ENCODE data around the gene EMX2. TPM values are rescaled to one million over a fixed set of nuclear protein-coding genes. Genes with fewer than 3 reads are reported as not detected.

The EMX2 gene
- total and polyA plus RNA-seq, 10 of the 15 experiments (the other 5 are each of a cell fraction or from before 2014, with no cell fraction given): 0.12 TPM; not detected in 9

- Histone ChIP-seq H3K9me3 (replicated peaks; ENCODE audit: control insufficient read depth, insufficient read depth, low read length) (no peaks in the 10 kb centered on the region), H3K79me2 (ENCODE audit: control insufficient read depth, insufficient read depth, low read length) (no peaks in the 10 kb centered on the region), H3K9ac (ENCODE audit: control insufficient read depth, insufficient read depth, low read length) (no peak overlapping the region), H4K20me1 (ENCODE audit: control insufficient read depth, insufficient read depth) (no peaks in the 10 kb centered on the region), H3K36me3 (ENCODE audit: control insufficient read depth in 2 of 2, insufficient read depth in 2 of 2, low read length in 1 of 2) (no peaks in the 10 kb centered on the region), H3K27me3 (replicated peaks in 1 of 2; ENCODE audit: control insufficient read depth in 2 of 2, insufficient read depth in 2 of 2, low read length in 1 of 2) (peaks cover 2 to 3% of the 10 kb centered on the region in 2 experiments; a peak in 3 of 4 replicates), H3K4me3 (no peak overlapping the region), H3K27ac (ENCODE audit: control insufficient read depth, insufficient read depth) (no peak overlapping the region), H3K4me1 (ENCODE audit: control insufficient read depth, insufficient read depth, low read length) (no peaks in the 10 kb centered on the region), H2AFZ (ENCODE audit: control insufficient read depth, low read depth, low read length) (no peak overlapping the region), H3K4me2 (ENCODE audit: control insufficient read depth, insufficient read depth) (no peak overlapping the region)
- no TSS peak for BruUV-seq (replicated peaks)
- 5% methylated on average over 6 of the region's 6 CpGs for WGBS (ENCODE audit: insufficient coverage, insufficient replicate concordance, low lambda C conversion rate, missing lambda C conversion rate)
- ATAC-seq: no peak
- FAIRE-seq: no peak
- intact Hi-C loops (cut with micrococcal nuclease; ENCODE audit: unreplicated experiment) (no loop called here), in situ Hi-C loops (cut with MboI) (no loop called here)
- CTCF ChIA-PET: interaction anchor here (1.3 kb wide), 1 partner anchor 26 kb away, joined by 3 read pairs; no protein-coding TSS in a partner anchor
- SMC1A ChIA-PET (ENCODE audit: uncharacterized antibody, unreplicated experiment): interaction anchor here (0.6 to 1.0 kb wide), 3 partner anchors 12 to 715 kb away, joined by 3 read pairs; no protein-coding TSS in a partner anchor
- no peak for DNase-seq (ENCODE audit: low read depth, low spot score)
- POLR2A ChIA-PET: no interaction called here
- TF ChIP-seq BCL3 (IDR thresholded peaks at IDR 0.05; ENCODE audit: borderline replicate concordance, insufficient read depth, low read depth, low read length, poor library complexity, severe bottlenecking) (no peak), ZSCAN29 (IDR thresholded peaks at IDR 0.05) (no peak), NFYA (IDR thresholded peaks at IDR 0.05; ENCODE audit: borderline replicate concordance, low read depth, low read length) (no peak), ASH2L (IDR thresholded peaks at IDR 0.05; ENCODE audit: borderline replicate concordance, low read depth) (no peak), MLLT1 (IDR thresholded peaks at IDR 0.05) (no peak), KAT2A (conservative IDR thresholded peaks at IDR 0.05; ENCODE audit: control insufficient read depth, low read depth, low read length) (no peak), CEBPB (IDR thresholded peaks at IDR 0.05; ENCODE audit: borderline replicate concordance in 1 of 2, low read depth in 2 of 2, low read length in 2 of 2) (no peak), ZBTB33 (IDR thresholded peaks at IDR 0.05) (no peak), SREBF2 (IDR thresholded peaks at IDR 0.05; ENCODE audit: low read length) (no peak), SIN3A (IDR thresholded peaks at IDR 0.05; ENCODE audit: low read depth, low read length) (no peak), RUNX3 (IDR thresholded peaks at IDR 0.05; ENCODE audit: low read length) (no peak)
- RAD21 ChIA-PET (ENCODE audit: unreplicated experiment): no interaction called here
Observed at GRCh38 chr10:117596706-117597105, 54.2 kb downstream of the EMX2 start.

Data from GM12878 (cell line).